SH-SY5Y (cell line): ENCODE measurements around the gene PTPRC.

ENCODE experiments used
- GATA2 ChIP-seq: IDR thresholded peaks from 2 replicates; pipeline ENCODE4 v1.6.1; 2011; ENCODE audit warnings: mild to moderate bottlenecking, low read depth, low read length
- GATA3 ChIP-seq: IDR thresholded peaks from 2 replicates; pipeline ENCODE4 v1.6.1; 2011; ENCODE audit warnings: low read depth, mild to moderate bottlenecking, low read length, moderate library complexity

The PTPRC gene

GRCh38 chr1:198607714-198608113 is 31.1 kb upstream of the PTPRC start:
- TF ChIP-seq GATA3 (no peak), GATA2 (no peak)

GRCh38 chr1:198610362-198610761 is 28.5 kb upstream of the PTPRC start:
- TF ChIP-seq GATA2 = no peak
- no peak for TF ChIP-seq GATA3

- no peak for TF ChIP-seq GATA3
- no peak for TF ChIP-seq GATA2
Observed at GRCh38 chr1:198611219-198611618, 27.6 kb upstream of the PTPRC start.

GRCh38 chr1:198612471-198613260 is 26.2 kb upstream of the PTPRC start:
- TF ChIP-seq GATA2 = no peak
- TF ChIP-seq GATA3 = no peak

GRCh38 chr1:198617406-198617805 is 21.4 kb upstream of the PTPRC start:
- TF ChIP-seq GATA3 (no peak), GATA2 (no peak)

- TF ChIP-seq GATA3 = no peak
- TF ChIP-seq GATA2 = no peak
Observed at GRCh38 chr1:198619375-198620140, 19.3 kb upstream of the PTPRC start.

GRCh38 chr1:198620218-198620617 is 18.6 kb upstream of the PTPRC start:
- TF ChIP-seq GATA2 = no peak
- no peak for TF ChIP-seq GATA3

GRCh38 chr1:198620951-198621824 is 17.7 kb upstream of the PTPRC start:
- TF ChIP-seq GATA3 (no peak), GATA2 (no peak)

- TF ChIP-seq GATA2 (no peak), GATA3 (no peak)
Observed at GRCh38 chr1:198622001-198622400, 16.8 kb upstream of the PTPRC start.

- TF ChIP-seq GATA2 = no peak
- TF ChIP-seq GATA3 = no peak
Observed at GRCh38 chr1:198623752-198624647, 14.8 kb upstream of the PTPRC start.

- TF ChIP-seq GATA3 = no peak
- TF ChIP-seq GATA2 = no peak
Observed at GRCh38 chr1:198624648-198624980, 14.2 kb upstream of the PTPRC start.

GRCh38 chr1:198627436-198628066 is 11.3 kb upstream of the PTPRC start:
- TF ChIP-seq GATA2 = no peak
- TF ChIP-seq GATA3 = no peak

GRCh38 chr1:198628067-198628455 is 10.8 kb upstream of the PTPRC start:
- no peak for TF ChIP-seq GATA3
- no peak for TF ChIP-seq GATA2
